HepG2 (cell line): ENCODE data around the gene MYO10. TPM values are rescaled to one million over a fixed set of nuclear protein-coding genes. Genes with fewer than 3 reads are reported as not detected.
A peak's percentile ranks its signal among the peaks of the same experiment; 100 is the strongest.

ENCODE experiments used
- EP300 ChIP-seq, 3 experiments: sonication (generic) in 1 of 3; formaldehyde crosslinking in 1 of 3; IDR thresholded peaks; 2 replicates each; pipeline versions ENCODE4 v1.5.1 to v1.6.1; 2011 to 2020; ENCODE audit warnings: low read depth in 2 of 3, low read length in 2 of 3, borderline replicate concordance in 1 of 3, improper control_type of control experiment in 1 of 3, mild to moderate bottlenecking in 1 of 3, missing genetic modification reagents in 1 of 3, moderate library complexity in 1 of 3
- FOSL2 ChIP-seq: sonication (generic); formaldehyde crosslinking; IDR thresholded peaks from 2 replicates; pipeline ENCODE4 v1.4.0; 2020; ENCODE audit warnings: missing genetic modification reagents
- FOXA3 ChIP-seq: IDR thresholded peaks from 2 replicates; pipeline ENCODE4 v1.6.1; 2016; ENCODE audit warnings: missing genetic modification reagents, missing compliant biosample characterization
- FOXP1 ChIP-seq, 2 experiments: fragments of 450-650 bp in 1 of 2; IDR thresholded peaks; 2 replicates each; pipeline ENCODE4 v1.6.1; 2017 to 2018; ENCODE audit warnings: antibody characterized with exemption in 1 of 2
- MATR3 ChIP-seq: sonication (generic); formaldehyde crosslinking; IDR thresholded peaks from 2 replicates; pipeline ENCODE4 v1.4.0; 2020; ENCODE audit warnings: missing genetic modification reagents
- MXI1 ChIP-seq: IDR thresholded peaks from 3 replicates; pipeline ENCODE4 v1.6.1; 2012; ENCODE audit warnings: low read depth, low read length, inconsistent platforms, borderline replicate concordance
- NFE2L1 ChIP-seq: sonication (generic); formaldehyde crosslinking; IDR thresholded peaks from 2 replicates; pipeline ENCODE4 v1.4.0; 2020; ENCODE audit warnings: missing genetic modification reagents, mild to moderate bottlenecking, borderline replicate concordance
- POGZ ChIP-seq: sonication (generic); formaldehyde crosslinking; IDR thresholded peaks from 2 replicates; pipeline ENCODE4 v1.4.0; 2020; ENCODE audit warnings: mild to moderate bottlenecking, missing genetic modification reagents
- SMYD3 ChIP-seq: sonication (generic); formaldehyde crosslinking; IDR thresholded peaks from 2 replicates; pipeline ENCODE4 v1.8.1; 2023; ENCODE audit warnings: mild to moderate bottlenecking, missing genetic modification reagents
- SOX5 ChIP-seq: IDR thresholded peaks from 2 replicates; pipeline ENCODE4 v1.6.1; 2016; ENCODE audit warnings: borderline replicate concordance
- SYNCRIP ChIP-seq: fragments of 200-400 bp; formaldehyde crosslinking; IDR thresholded peaks from 2 replicates; pipeline ENCODE4 v1.6.1; 2018; ENCODE audit warnings: mild to moderate bottlenecking, low read depth, low read length; ENCODE audit not compliant: insufficient read depth
- ZMAT3 ChIP-seq: sonication (generic); formaldehyde crosslinking; conservative IDR thresholded peaks from 2 replicates; pipeline ENCODE4 v1.7.0; 2021; ENCODE audit warnings: missing genetic modification reagents
- ZNF282 ChIP-seq: fragments of 450-650 bp; IDR thresholded peaks from 2 replicates; pipeline ENCODE4 v1.6.1; 2018; ENCODE audit not compliant: partially characterized antibody
- ZNF354B ChIP-seq: sonication (generic); formaldehyde crosslinking; IDR thresholded peaks from 2 replicates; pipeline ENCODE4 v1.8.0; 2022; ENCODE audit warnings: mild to moderate bottlenecking, missing genetic modification reagents
- polyA plus RNA-seq, 8 experiments: library from polyadenylated mRNA; depleted of rRNA in 3 of 8; stranded (reverse) in 7 of 8; unstranded in 1 of 8; fragments of >200 nt; fragmentation: Illumina TruSeq in 4 of 8; extraction: Trizol in 4 of 8; gene quantifications; 2 replicates each; pipeline versions ENCODE4 v1.2.1 to v1.2.3, GENCODE V29; 2011 to 2016; ENCODE audit warnings: low read depth in 4 of 8, missing spikeins in 1 of 8, mixed read lengths in 1 of 8; ENCODE audit not compliant: insufficient read depth in 1 of 8
- total RNA-seq, 5 experiments: library from RNA; depleted of rRNA; stranded (reverse); fragments of >200 nt; fragmentation: Illumina TruSeq; extraction: Trizol; gene quantifications; 2 replicates each; pipeline ENCODE4 v1.2.3, GENCODE V29; 2016; ENCODE audit warnings: low read depth in 1 of 5
- TF ChIP-seq, protein P1 (sequence below), 2 experiments: fragments of 450-650 bp in 1 of 2; sonication (generic) in 1 of 2; formaldehyde crosslinking in 1 of 2; IDR thresholded peaks; 2 replicates each; pipeline versions ENCODE4 v1.6.1 to v1.8.0; 2016 to 2022; ENCODE audit warnings: antibody characterized with exemption in 1 of 2, mild to moderate bottlenecking in 1 of 2, missing genetic modification reagents in 1 of 2
- TF ChIP-seq, protein P2 (sequence below): sonication (generic); formaldehyde crosslinking; IDR thresholded peaks from 2 replicates; pipeline ENCODE4 v1.8.1; 2022; ENCODE audit warnings: mild to moderate bottlenecking, missing genetic modification reagents
- TF ChIP-seq, protein P3 (sequence below): IDR thresholded peaks from 2 replicates; pipeline ENCODE4 v1.6.1; 2012; ENCODE audit warnings: low read depth, low read length, improper control_type of control experiment

Gene MYO10
- total and polyA plus RNA-seq, 2 of the 13 experiments (the other 11 are each of a cell fraction or from before 2014, with no cell fraction given), result 4.5 to 14.0 TPM

DNA sequence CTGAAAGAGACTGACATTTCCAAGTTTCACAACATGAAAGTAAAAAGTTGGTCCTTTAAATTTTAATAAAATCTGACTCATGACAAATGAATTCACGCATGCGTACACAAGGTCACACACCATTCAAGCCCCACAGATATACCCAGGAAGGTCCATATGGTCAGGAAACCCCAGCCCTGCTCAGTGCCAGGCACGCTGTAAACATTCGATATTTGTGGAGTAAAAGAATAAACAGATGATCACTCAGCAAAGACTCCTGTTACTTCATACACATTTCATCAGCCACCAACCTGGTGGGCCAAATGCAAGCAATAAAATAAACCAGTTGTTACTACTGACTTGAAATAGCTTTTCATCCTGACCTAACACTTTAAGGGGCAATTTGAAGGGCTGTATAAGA, 161.3 kb downstream of the MYO10 start (continued):
- TF ChIP-seq, protein P1, sequence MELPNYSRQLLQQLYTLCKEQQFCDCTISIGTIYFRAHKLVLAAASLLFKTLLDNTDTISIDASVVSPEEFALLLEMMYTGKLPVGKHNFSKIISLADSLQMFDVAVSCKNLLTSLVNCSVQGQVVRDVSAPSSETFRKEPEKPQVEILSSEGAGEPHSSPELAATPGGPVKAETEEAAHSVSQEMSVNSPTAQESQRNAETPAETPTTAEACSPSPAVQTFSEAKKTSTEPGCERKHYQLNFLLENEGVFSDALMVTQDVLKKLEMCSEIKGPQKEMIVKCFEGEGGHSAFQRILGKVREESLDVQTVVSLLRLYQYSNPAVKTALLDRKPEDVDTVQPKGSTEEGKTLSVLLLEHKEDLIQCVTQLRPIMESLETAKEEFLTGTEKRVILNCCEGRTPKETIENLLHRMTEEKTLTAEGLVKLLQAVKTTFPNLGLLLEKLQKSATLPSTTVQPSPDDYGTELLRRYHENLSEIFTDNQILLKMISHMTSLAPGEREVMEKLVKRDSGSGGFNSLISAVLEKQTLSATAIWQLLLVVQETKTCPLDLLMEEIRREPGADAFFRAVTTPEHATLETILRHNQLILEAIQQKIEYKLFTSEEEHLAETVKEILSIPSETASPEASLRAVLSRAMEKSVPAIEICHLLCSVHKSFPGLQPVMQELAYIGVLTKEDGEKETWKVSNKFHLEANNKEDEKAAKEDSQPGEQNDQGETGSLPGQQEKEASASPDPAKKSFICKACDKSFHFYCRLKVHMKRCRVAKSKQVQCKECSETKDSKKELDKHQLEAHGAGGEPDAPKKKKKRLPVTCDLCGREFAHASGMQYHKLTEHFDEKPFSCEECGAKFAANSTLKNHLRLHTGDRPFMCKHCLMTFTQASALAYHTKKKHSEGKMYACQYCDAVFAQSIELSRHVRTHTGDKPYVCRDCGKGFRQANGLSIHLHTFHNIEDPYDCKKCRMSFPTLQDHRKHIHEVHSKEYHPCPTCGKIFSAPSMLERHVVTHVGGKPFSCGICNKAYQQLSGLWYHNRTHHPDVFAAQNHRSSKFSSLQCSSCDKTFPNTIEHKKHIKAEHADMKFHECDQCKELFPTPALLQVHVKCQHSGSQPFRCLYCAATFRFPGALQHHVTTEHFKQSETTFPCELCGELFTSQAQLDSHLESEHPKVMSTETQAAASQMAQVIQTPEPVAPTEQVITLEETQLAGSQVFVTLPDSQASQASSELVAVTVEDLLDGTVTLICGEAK (IDR thresholded peaks at IDR 0.05), result no peak
- TF ChIP-seq, protein P1 (CRISPR knock-in tag; IDR thresholded peaks at IDR 0.05), result no peak
- peak in 1 of 2 experiments; percentile 52; a peak in 1 of 4 replicates for TF ChIP-seq EP300 (IDR thresholded peaks at IDR 0.05; ENCODE audit: low read depth in 2 of 2, low read length in 2 of 2)
- TF ChIP-seq EP300 (CRISPR knock-in tag; IDR thresholded peaks at IDR 0.05; ENCODE audit: borderline replicate concordance), result no peak
- 0 out of 2 replicates have a peak, but pooled peaks have one; percentile 17 for TF ChIP-seq POGZ (CRISPR knock-in tag)
- TF ChIP-seq, protein P2, sequence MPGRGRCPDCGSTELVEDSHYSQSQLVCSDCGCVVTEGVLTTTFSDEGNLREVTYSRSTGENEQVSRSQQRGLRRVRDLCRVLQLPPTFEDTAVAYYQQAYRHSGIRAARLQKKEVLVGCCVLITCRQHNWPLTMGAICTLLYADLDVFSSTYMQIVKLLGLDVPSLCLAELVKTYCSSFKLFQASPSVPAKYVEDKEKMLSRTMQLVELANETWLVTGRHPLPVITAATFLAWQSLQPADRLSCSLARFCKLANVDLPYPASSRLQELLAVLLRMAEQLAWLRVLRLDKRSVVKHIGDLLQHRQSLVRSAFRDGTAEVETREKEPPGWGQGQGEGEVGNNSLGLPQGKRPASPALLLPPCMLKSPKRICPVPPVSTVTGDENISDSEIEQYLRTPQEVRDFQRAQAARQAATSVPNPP, result no peak
- TF ChIP-seq, protein P3, sequence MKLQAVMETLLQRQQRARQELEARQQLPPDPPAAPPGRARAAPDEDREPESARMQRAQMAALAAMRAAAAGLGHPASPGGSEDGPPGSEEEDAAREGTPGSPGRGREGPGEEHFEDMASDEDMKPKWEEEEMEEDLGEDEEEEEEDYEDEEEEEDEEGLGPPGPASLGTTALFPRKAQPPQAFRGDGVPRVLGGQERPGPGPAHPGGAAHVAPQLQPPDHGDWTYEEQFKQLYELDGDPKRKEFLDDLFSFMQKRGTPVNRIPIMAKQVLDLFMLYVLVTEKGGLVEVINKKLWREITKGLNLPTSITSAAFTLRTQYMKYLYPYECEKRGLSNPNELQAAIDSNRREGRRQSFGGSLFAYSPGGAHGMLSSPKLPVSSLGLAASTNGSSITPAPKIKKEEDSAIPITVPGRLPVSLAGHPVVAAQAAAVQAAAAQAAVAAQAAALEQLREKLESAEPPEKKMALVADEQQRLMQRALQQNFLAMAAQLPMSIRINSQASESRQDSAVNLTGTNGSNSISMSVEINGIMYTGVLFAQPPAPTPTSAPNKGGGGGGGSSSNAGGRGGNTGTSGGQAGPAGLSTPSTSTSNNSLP, result 0 out of 2 replicates have a peak, but pooled peaks have one; percentile 29
- peak; percentile 31; the same call in 1 of the 2 replicates for TF ChIP-seq FOXP1 (IDR thresholded peaks at IDR 0.05)
- peak; percentile 82 for TF ChIP-seq FOXP1 (CRISPR knock-in tag; IDR thresholded peaks at IDR 0.05)
- TF ChIP-seq SOX5 (CRISPR knock-in tag), result peak; percentile 38; the same call in 1 of the 2 replicates
- TF ChIP-seq MXI1, result peak; percentile 19; the same call in 1 of the 3 replicates
- TF ChIP-seq SMYD3, result no peak
- TF ChIP-seq ZMAT3 (CRISPR knock-in tag), result no peak
- TF ChIP-seq MATR3 (CRISPR knock-in tag), result no peak
- no peak for TF ChIP-seq ZNF282
- no peak for TF ChIP-seq NFE2L1 (CRISPR knock-in tag)
- TF ChIP-seq FOSL2 (CRISPR knock-in tag), result peak; percentile 89
- TF ChIP-seq SYNCRIP, result no peak
- no peak for TF ChIP-seq ZNF354B (CRISPR knock-in tag)
- TF ChIP-seq FOXA3 (CRISPR knock-in tag), result peak; percentile 70
